Large intestine (tissue), 3 donors: ENCODE results near the gene MED12L. TPM values are rescaled to one million over a fixed set of nuclear protein-coding genes. Genes with fewer than 3 reads are reported as not detected.

Experiments used
- DNase-seq, 2 donors: peaks; one replicate each; pipeline versions ENCODE4 v3.0.0 to v3.0.0-alpha.2; 2013
- H3K27ac ChIP-seq: one replicate; pipeline ENCODE4 v1.5.1; 2013; ENCODE audit warnings: low read length
- H3K27me3 ChIP-seq: 2 replicates; pipeline ENCODE4 v1.6.1; 2013; ENCODE audit warnings: low read length; ENCODE audit not compliant: control insufficient read depth, insufficient read depth
- H3K36me3 ChIP-seq: 2 replicates; pipeline ENCODE4 v1.6.1; 2013; ENCODE audit warnings: low read length; ENCODE audit not compliant: control insufficient read depth, insufficient read depth
- H3K4me1 ChIP-seq: one replicate; pipeline ENCODE4 v1.6.1; 2013; ENCODE audit warnings: low read length; ENCODE audit not compliant: control insufficient read depth, insufficient read depth
- H3K4me3 ChIP-seq: one replicate; pipeline ENCODE4 v1.5.1; 2013; ENCODE audit warnings: low read length
- H3K9me3 ChIP-seq: one replicate; pipeline ENCODE4 v1.6.1; 2013; ENCODE audit warnings: mild to moderate bottlenecking, low read depth, low read length, moderate library complexity; ENCODE audit not compliant: control insufficient read depth
- WGBS: methylation state at CpG from one replicate; pipeline ENCODE4 v1.1.5; 2013; ENCODE audit warnings: low lambda C conversion rate; ENCODE audit not compliant: insufficient coverage; 5-methylcytosine and 5-hydroxymethylcytosine counted together
- polyA plus RNA-seq: library from polyadenylated mRNA; unstranded; fragments of 120-200 nt; gene quantifications from one replicate; pipeline ENCODE4 v1.2.1, GENCODE V29; 2013

The MED12L gene
- polyA plus RNA-seq, 1 donor: 5.4 TPM

DNA sequence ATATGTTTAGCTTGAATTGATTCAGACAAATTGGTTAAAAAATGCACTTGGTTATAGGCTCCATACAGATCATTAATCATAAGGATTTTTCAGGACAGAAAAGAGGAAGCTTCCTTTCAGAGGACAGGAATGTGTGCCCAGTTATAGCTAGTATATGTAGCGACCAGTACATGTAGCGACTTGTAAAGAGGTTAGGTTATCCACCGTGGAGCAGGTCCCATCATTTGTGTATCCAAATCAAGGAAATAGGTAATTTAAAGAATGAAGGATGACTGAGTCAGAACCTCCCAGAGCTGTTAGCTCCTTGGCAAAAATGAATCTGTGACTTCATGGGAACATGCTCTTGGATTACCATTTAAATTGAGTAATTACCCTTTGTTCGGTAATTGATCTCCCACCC, 314.9 kb downstream of the MED12L start:
- no peaks in the 10 kb centered on the region for H3K27me3 ChIP-seq
- H3K27ac ChIP-seq: no peak overlapping the region
- DNase-seq: no peak
- no peak overlapping the region for H3K4me3 ChIP-seq
- H3K4me1 ChIP-seq: no peaks in the 10 kb centered on the region
- no CpG with 5 or more reads among the region's 4 CpGs for WGBS
- no peaks in the 10 kb centered on the region for H3K36me3 ChIP-seq
- H3K9me3 ChIP-seq: no peaks in the 10 kb centered on the region

DNA sequence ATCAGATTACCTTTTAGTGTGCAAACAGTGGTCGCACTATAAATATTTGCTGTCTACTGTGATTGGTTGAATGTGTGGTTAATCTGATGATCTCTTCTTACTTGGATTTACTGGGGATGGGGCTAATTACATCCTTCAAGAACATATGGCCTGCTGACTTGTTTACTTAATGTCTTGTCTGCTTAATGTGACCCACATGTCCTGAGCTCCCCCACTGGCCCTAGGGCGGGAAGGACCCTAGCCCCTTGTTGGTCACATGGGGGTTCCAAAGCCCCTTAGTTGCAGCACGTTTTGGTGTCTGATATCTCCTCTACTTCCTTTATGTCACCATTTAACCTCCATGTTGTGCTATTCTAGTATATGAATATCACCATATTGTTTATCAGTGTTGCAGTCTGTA, 316.9 kb downstream of the MED12L start:
- no CpG with 5 or more reads among the region's 3 CpGs for WGBS
- Histone ChIP-seq H3K36me3 (no peaks in the 10 kb centered on the region), H3K27me3 (no peaks in the 10 kb centered on the region), H3K4me1 (no peaks in the 10 kb centered on the region), H3K4me3 (no peak overlapping the region), H3K9me3 (no peaks in the 10 kb centered on the region), H3K27ac (no peak overlapping the region)
- no peak for DNase-seq

DNA sequence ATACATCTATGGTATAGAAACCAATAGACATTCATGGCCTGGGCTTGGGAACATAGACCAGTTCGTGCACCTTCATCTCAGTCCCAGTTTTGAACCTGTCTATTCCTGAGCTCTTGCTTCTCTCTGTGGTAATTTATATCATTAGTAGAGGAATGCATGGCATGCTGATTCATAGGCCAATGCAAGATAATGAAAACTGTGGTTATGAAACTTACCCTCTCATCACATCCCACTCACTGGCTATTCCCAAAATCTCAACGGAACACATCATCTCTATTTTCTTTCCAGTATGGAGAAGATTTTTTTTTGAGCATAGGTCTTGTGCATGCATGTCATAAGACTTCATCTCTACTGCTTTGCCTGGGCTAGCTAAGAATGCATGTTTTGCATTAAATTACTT, 317.8 kb downstream of the MED12L start:
- DNase-seq: no peak
- no peaks in the 10 kb centered on the region for H3K27me3 ChIP-seq
- H3K27ac ChIP-seq: no peak overlapping the region
- H3K9me3 ChIP-seq: no peaks in the 10 kb centered on the region
- H3K4me1 ChIP-seq: no peaks in the 10 kb centered on the region
- no CpG with 5 or more reads among the region's 2 CpGs for WGBS
- H3K36me3 ChIP-seq: no peaks in the 10 kb centered on the region
- no peak overlapping the region for H3K4me3 ChIP-seq

DNA sequence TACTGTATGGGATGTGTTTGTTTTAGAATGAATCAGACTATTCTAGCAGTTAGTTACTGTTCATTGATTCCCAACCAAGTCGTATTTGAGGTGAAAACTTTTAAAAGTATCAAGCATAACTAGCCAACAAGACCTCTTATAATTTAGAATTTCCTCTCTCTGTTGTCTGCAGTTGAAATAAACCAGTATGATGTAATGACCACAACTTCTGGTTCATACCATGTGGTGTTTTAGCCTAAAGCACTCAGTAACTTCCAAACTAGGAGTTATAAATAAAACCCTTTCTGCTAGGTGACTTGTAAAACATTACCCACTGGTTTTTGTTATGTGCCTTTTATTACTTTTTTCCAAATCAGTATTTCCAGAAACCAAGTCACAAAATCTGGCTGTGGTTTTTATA, 318.9 kb downstream of the MED12L start:
- Histone ChIP-seq H3K27ac (no peak overlapping the region), H3K4me1 (no peaks in the 10 kb centered on the region), H3K4me3 (no peak overlapping the region), H3K9me3 (no peaks in the 10 kb centered on the region), H3K27me3 (no peaks in the 10 kb centered on the region), H3K36me3 (no peaks in the 10 kb centered on the region)
- DNase-seq: no peak
- no CpG with 5 or more reads among the region's 1 CpG for WGBS

DNA sequence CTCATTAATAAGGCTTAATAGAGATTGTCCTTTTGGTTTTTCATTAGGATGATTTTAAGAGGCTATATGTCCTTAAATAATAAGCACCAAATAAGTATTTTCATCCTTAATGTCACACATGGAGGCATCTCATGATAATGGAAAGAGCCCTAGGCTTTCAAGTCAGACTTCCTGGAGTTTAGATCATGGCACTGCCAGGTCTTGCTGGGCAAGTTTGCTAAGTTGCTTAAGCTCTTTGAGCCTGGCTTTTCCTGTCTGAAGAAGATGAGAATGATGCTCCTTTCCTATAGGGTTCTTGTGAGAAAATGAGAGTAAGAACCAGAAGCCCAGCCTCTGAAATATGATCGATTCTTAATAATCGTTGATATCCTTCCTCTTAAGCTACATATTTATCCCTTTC, 322.5 kb downstream of the MED12L start:
- no peak overlapping the region for H3K4me3 ChIP-seq
- H3K36me3 ChIP-seq: no peaks in the 10 kb centered on the region
- DNase-seq: no peak
- no peaks in the 10 kb centered on the region for H3K27me3 ChIP-seq
- no peak overlapping the region for H3K27ac ChIP-seq
- no peaks in the 10 kb centered on the region for H3K4me1 ChIP-seq
- no CpG with 5 or more reads among the region's 2 CpGs for WGBS
- no peaks in the 10 kb centered on the region for H3K9me3 ChIP-seq

DNA sequence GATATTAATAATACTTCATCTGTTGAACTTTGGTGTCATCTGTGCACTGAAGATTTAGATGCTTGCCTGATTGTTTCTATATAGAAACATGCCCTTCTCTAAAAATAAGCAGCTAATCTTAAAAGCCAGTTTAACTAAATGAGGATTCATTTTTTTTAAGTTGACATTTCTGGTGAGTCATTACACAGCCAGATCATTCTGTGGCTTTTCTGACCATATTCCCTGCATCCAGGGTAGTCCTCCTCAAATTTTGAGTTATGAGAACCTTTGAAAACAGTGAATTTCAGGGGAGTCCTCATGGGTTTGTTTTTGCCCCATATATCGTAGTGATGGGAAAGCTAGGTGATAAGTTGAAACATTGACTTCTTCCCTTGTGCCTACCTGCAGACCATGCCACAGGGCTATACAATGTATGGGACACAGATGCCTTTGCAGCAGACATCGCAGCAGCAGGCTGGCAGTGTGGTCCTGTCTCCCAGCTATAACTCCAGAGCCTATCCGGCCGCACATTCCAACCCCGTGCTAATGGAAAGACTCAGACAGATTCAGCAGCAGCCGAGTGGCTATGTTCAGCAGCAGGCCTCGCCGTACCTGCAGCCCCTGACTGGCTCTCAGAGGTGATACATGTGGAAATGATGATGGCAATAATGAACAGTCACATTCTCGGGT, 325.6 kb downstream of the MED12L start:
- Histone ChIP-seq H3K9me3 (no peaks in the 10 kb centered on the region), H3K4me1 (no peaks in the 10 kb centered on the region), H3K27me3 (no peaks in the 10 kb centered on the region), H3K4me3 (no peak overlapping the region), H3K36me3 (no peaks in the 10 kb centered on the region), H3K27ac (no peak overlapping the region)
- DNase-seq: no peak
- WGBS: no CpG with 5 or more reads among the region's 9 CpGs

DNA sequence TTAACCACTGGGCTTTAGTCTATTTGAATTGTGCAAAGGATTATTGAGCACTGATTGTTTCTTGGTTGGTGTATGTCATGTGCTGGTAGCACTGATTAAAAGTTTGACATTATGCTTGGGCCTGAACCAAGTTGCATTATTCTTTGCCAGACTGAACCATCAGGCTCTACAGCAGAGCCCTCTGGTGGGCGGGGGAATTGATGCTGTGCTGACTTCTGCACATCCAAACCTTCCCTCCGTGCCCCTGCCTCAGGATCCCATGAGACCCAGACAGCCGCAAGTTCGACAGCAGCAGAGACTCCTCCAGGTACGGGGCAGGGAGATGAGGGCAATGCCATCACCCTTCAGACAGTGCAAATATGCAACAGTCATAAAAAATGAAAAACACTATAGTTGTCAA, 327.5 kb downstream of the MED12L start:
- H3K4me3 ChIP-seq: no peak overlapping the region
- no peaks in the 10 kb centered on the region for H3K36me3 ChIP-seq
- no peak for DNase-seq
- no peak overlapping the region for H3K27ac ChIP-seq
- WGBS: no CpG with 5 or more reads among the region's 5 CpGs
- H3K4me1 ChIP-seq: no peaks in the 10 kb centered on the region
- H3K9me3 ChIP-seq: no peaks in the 10 kb centered on the region
- H3K27me3 ChIP-seq: no peaks in the 10 kb centered on the region

DNA sequence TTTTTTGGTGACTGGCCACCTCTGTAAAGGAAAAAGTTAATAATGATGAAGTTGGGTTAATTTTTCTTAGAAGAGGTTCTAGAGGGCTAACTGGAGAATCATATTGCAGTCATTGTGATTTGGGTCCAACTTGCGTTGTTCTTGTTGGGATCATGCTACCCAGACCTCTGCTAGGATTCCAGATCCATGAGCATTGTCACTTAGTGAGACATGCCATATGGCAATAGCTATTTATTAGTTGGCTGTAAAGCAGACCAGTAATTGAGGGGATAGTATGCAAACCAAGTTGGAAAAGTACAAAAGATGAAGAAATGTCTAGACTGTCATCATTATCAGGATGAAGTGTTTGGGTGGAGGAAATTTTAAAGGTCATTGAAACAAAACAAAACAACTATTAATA, 329.8 kb downstream of the MED12L start:
- WGBS: 80% methylated on average over 1 of the region's 1 CpG
- Histone ChIP-seq H3K9me3 (no peaks in the 10 kb centered on the region), H3K4me3 (no peak overlapping the region), H3K27ac (no peak overlapping the region), H3K36me3 (no peaks in the 10 kb centered on the region), H3K27me3 (no peaks in the 10 kb centered on the region), H3K4me1 (no peaks in the 10 kb centered on the region)
- DNase-seq: no peak

DNA sequence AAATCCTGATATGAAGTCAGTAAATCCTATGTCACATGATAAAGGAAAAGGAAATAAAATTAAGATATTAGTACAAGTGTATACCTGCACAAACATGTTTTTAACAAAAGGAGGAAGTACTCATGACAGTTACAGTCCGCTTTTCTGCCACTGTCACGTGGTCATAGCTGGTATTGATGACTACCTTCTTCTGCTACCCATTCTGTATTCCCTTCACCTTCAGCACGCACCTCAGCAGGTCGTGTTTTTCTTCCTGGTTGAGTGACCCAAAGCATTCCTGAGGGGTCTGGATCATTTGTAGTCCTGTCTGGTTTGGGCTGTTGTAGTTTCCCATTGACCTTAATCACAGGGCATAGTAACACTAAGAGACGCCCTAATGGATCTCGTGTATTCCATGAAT, 334.3 kb downstream of the MED12L start:
- no CpG with 5 or more reads among the region's 6 CpGs for WGBS
- H3K9me3 ChIP-seq: no peaks in the 10 kb centered on the region
- H3K4me1 ChIP-seq: no peaks in the 10 kb centered on the region
- no peak for DNase-seq
- no peak overlapping the region for H3K4me3 ChIP-seq
- no peak overlapping the region for H3K27ac ChIP-seq
- no peaks in the 10 kb centered on the region for H3K27me3 ChIP-seq
- H3K36me3 ChIP-seq: no peaks in the 10 kb centered on the region

DNA sequence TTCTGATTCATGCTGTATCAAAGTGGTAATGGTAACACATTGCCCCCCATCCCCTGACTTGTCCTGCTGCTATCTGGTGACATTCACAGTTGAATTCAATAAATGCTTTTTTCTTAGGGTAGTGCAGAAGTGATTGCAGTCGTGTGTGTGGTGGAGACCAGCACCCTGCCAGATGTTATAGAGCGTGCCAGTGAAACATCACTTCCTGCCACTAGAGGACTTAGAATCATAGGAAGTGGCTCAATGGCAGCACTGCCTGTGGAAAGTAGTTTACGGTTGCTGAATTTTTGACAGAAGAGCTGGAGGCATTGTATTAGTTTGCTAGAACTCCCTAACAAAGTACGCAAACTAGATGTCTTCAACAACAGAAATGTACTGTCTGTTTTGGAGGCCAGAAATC, 336.5 kb downstream of the MED12L start:
- H3K27ac ChIP-seq: no peak overlapping the region
- no peaks in the 10 kb centered on the region for H3K27me3 ChIP-seq
- no peak overlapping the region for H3K4me3 ChIP-seq
- H3K36me3 ChIP-seq: no peaks in the 10 kb centered on the region
- no peak for DNase-seq
- H3K4me1 ChIP-seq: no peaks in the 10 kb centered on the region
- 100% methylated on average over 2 of the region's 4 CpGs for WGBS
- no peaks in the 10 kb centered on the region for H3K9me3 ChIP-seq

DNA sequence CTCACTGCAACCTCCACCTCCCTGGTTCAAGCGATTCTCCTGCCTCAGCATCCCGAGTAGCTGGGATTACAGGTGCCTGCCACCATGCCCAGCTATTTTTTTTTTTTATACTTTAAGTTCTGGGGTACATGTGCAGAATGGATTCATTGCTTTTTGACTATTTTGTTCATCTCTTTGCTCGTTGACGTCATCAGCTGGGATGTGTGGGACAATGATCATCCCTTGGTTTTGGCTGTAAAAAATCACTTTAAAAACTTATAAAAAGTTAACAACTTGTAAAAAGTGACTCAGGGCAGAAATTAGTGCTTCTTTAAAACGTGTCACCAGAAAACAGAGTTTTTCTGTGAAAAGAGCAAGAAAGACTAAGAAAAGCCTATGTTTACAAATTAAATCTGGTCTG, 337.6 kb downstream of the MED12L start:
- H3K27me3 ChIP-seq: no peaks in the 10 kb centered on the region
- DNase-seq: no peak
- 100% methylated on average over 3 of the region's 5 CpGs for WGBS
- no peak overlapping the region for H3K4me3 ChIP-seq
- no peak overlapping the region for H3K27ac ChIP-seq
- no peaks in the 10 kb centered on the region for H3K4me1 ChIP-seq
- H3K9me3 ChIP-seq: no peaks in the 10 kb centered on the region
- H3K36me3 ChIP-seq: no peaks in the 10 kb centered on the region
